Measurements from ENCODE around the gene ZSWIM6. TPM values are rescaled to one million over a fixed set of nuclear protein-coding genes. Genes with fewer than 3 reads are reported as not detected.

ZSWIM6 gene
- total RNA-seq, 1 donor from 2014 or later: 8.8 TPM

- H3K27ac ChIP-seq: no peak overlapping the region
- no peak for DNase-seq (ENCODE audit: low spot score in 2 of 2)
- H3K27me3 ChIP-seq: no peaks in the 10 kb centered on the region
- no peaks in the 10 kb centered on the region for H3K36me3 ChIP-seq
- no peak overlapping the region for H3K4me3 ChIP-seq
- peaks cover 2 to 11% of the 10 kb centered on the region in 2 donors for H3K4me1 ChIP-seq
- TF ChIP-seq CTCF (IDR thresholded peaks at IDR 0.05): no peak
- intact Hi-C loops (cut with DNase I): loop anchor here (2.0 kb wide), 1 partner anchor 33 kb away; no protein-coding TSS in a partner anchor
- H3K9me3 ChIP-seq: no peaks in the 10 kb centered on the region
Measured at GRCh38 chr5:61467766-61468482, 135.9 kb downstream of the ZSWIM6 start.

GRCh38 chr5:61468483-61468865, 136.4 kb downstream of the ZSWIM6 start:
- Histone ChIP-seq H3K27me3 (no peaks in the 10 kb centered on the region), H3K4me1 (peaks cover 2 to 11% of the 10 kb centered on the region in 2 donors), H3K4me3 (no peak overlapping the region), H3K9me3 (no peaks in the 10 kb centered on the region), H3K36me3 (no peaks in the 10 kb centered on the region), H3K27ac (no peak overlapping the region)
- intact Hi-C loops (cut with DNase I): no loop called here
- DNase-seq (ENCODE audit: low spot score in 2 of 2): no peak
- TF ChIP-seq CTCF (IDR thresholded peaks at IDR 0.05): no peak

GRCh38 chr5:61471352-61471751, 139.3 kb downstream of the ZSWIM6 start:
- Histone ChIP-seq H3K9me3 (no peaks in the 10 kb centered on the region), H3K36me3 (no peaks in the 10 kb centered on the region), H3K27ac (no peak overlapping the region), H3K4me1 (peaks cover 0 to 11% of the 10 kb centered on the region in 2 donors), H3K27me3 (no peaks in the 10 kb centered on the region), H3K4me3 (no peak overlapping the region)
- no peak for TF ChIP-seq CTCF (IDR thresholded peaks at IDR 0.05)
- no peak for DNase-seq (ENCODE audit: low spot score in 2 of 2)
- intact Hi-C loops (cut with DNase I): no loop called here

GRCh38 chr5:61472172-61472958, 140.3 kb downstream of the ZSWIM6 start:
- peaks cover 0 to 11% of the 10 kb centered on the region in 2 donors for H3K4me1 ChIP-seq
- TF ChIP-seq CTCF (IDR thresholded peaks at IDR 0.05): no peak
- no peak overlapping the region for H3K27ac ChIP-seq
- intact Hi-C loops (cut with DNase I): no loop called here
- no peak for DNase-seq (ENCODE audit: low spot score in 2 of 2)
- no peaks in the 10 kb centered on the region for H3K36me3 ChIP-seq
- H3K27me3 ChIP-seq: no peaks in the 10 kb centered on the region
- H3K9me3 ChIP-seq: no peaks in the 10 kb centered on the region
- no peak overlapping the region for H3K4me3 ChIP-seq

- Histone ChIP-seq H3K27ac (no peak overlapping the region), H3K4me3 (no peak overlapping the region), H3K9me3 (no peaks in the 10 kb centered on the region), H3K27me3 (no peaks in the 10 kb centered on the region), H3K4me1 (no peaks in the 10 kb centered on the region), H3K36me3 (no peaks in the 10 kb centered on the region)
- intact Hi-C loops (cut with DNase I): no loop called here
- TF ChIP-seq CTCF (IDR thresholded peaks at IDR 0.05): no peak
- no peak for DNase-seq (ENCODE audit: low spot score in 2 of 2)
Measured at GRCh38 chr5:61474746-61475145, 142.7 kb downstream of the ZSWIM6 start.
